ENCODE data around the gene ATG13.

GRCh38 chr11:46618837-46619236, 1.5 kb downstream of the ATG13 start:
- TF ChIP-seq CTCF (optimal IDR thresholded peaks at IDR 0.05 in 1 of 3, IDR thresholded peaks at IDR 0.05 in 1 of 3, conservative IDR thresholded peaks at IDR 0.05 in 1 of 3; ENCODE audit: extremely low read depth in 1 of 3, insufficient read depth in 2 of 3, low read length in 3 of 3): no peak
- no peak for TF ChIP-seq EZH2 (IDR thresholded peaks at IDR 0.05; ENCODE audit: low read length)

Data from keratinocyte (primary cell).